ENCODE data around the gene SIX2.

DNA sequence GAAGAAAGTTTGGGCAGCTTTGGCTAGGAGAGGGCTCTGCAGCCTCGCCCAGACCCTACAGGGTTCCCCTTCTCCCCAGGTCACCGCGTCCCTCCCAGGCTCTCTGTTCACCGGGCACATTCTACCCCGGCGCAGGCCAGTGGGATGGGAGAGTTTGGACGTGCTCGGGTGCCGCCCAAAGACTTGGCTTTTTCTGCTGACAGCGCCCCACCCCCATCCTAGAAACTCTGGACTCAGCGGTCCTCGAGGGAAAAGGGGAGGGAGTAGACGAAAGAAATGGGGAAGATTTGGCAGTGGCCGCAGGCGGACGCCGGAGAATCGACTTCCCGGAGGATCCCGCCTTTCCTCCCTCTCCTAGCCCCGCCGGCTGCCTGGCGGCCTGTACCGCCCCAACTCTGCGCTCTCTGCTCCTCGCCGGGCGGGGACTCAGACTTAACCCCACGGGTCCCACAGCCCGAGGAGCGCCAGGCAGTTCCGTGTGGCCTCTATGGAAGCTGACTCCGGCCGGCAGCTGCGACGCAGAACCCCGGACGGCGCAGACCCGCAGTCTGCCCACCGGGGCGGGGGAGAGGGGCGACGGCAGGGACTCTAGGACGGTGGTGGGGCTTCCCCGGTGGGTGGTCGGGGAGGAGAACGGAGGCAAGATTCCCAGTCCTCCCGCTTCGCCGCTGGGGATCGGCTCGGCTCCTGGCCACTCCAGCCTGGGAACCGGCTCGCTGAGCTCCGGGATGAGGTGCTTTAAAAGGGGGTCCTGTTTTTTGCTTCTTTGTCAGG, 863 bp upstream of the SIX2 start:
- TF ChIP-seq, protein P1, sequence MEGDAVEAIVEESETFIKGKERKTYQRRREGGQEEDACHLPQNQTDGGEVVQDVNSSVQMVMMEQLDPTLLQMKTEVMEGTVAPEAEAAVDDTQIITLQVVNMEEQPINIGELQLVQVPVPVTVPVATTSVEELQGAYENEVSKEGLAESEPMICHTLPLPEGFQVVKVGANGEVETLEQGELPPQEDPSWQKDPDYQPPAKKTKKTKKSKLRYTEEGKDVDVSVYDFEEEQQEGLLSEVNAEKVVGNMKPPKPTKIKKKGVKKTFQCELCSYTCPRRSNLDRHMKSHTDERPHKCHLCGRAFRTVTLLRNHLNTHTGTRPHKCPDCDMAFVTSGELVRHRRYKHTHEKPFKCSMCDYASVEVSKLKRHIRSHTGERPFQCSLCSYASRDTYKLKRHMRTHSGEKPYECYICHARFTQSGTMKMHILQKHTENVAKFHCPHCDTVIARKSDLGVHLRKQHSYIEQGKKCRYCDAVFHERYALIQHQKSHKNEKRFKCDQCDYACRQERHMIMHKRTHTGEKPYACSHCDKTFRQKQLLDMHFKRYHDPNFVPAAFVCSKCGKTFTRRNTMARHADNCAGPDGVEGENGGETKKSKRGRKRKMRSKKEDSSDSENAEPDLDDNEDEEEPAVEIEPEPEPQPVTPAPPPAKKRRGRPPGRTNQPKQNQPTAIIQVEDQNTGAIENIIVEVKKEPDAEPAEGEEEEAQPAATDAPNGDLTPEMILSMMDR (IDR thresholded peaks at IDR 0.05; ENCODE audit: insufficient read depth, low read depth, low read length) = no peak
- peak; percentile 82 for TF ChIP-seq EZH2 (IDR thresholded peaks at IDR 0.05; ENCODE audit: insufficient read depth, low read length)
